HEK293 (cell line): Measurements from ENCODE around the gene CASK.

Experiments used
- CTCF ChIA-PET: fragments of 350-600 bp; formaldehyde crosslinking; extraction: SDS; loops from one replicate; lab custom pipeline; 2021; ENCODE audit warnings: antibody characterized with exemption; lab: Yijun Ruan, JAX
- POLR2A ChIA-PET: fragments of 300-600 bp; formaldehyde crosslinking; extraction: SDS; loops from one replicate; lab custom pipeline; 2020; ENCODE audit warnings: antibody characterized with exemption, inconsistent platforms; lab: Yijun Ruan, JAX
- H3K27ac ChIP-seq: fragments of 200-500 bp; sonication (Bioruptor generic); 2 replicates; pipeline ENCODE4 v1.5.1; 2014; ENCODE audit warnings: low read depth, low read length, control low read depth, inconsistent platforms; ENCODE audit errors: extremely low read depth
- H3K36me3 ChIP-seq, 2 experiments: fragments of 200-500 bp in 1 of 2; sonication (Bioruptor generic) in 1 of 2; 1 replicate in 1 of 2; 2 replicates in 1 of 2; pipeline ENCODE4 v1.5.1; 2014 to 2017; ENCODE audit warnings: inconsistent platforms in 2 of 2, low read length in 2 of 2; ENCODE audit not compliant: control insufficient read depth in 2 of 2, insufficient read depth in 1 of 2
- H3K4me1 ChIP-seq: fragments of 200-500 bp; sonication (Bioruptor generic); 2 replicates; pipeline ENCODE4 v1.5.1; 2014; ENCODE audit warnings: mild to moderate bottlenecking, low read length, inconsistent platforms; ENCODE audit not compliant: control insufficient read depth, insufficient read depth
- H3K4me3 ChIP-seq: 2 replicates; pipeline ENCODE4 v1.5.1; 2011; ENCODE audit warnings: low read depth, mild to moderate bottlenecking, control low read depth, low read length, moderate library complexity
- H3K9me3 ChIP-seq: fragments of 200-500 bp; sonication (Bioruptor generic); 2 replicates; pipeline ENCODE4 v1.5.1; 2014; ENCODE audit warnings: low read depth, low read length, inconsistent platforms; ENCODE audit not compliant: control insufficient read depth, insufficient read depth
- GLIS2 ChIP-seq: fragments of 450-650 bp; formaldehyde crosslinking; IDR thresholded peaks from 2 replicates; pipeline ENCODE4 v1.5.1; 2016; ENCODE audit warnings: missing biosample characterization, missing genetic modification characterization
- KLF16 ChIP-seq: fragments of 450-650 bp; formaldehyde crosslinking; IDR thresholded peaks from 2 replicates; pipeline ENCODE4 v1.5.1; 2017; ENCODE audit warnings: missing biosample characterization, missing genetic modification characterization
- KLF9 ChIP-seq: fragments of 450-650 bp; formaldehyde crosslinking; IDR thresholded peaks from 2 replicates; pipeline ENCODE4 v1.5.1; 2016; ENCODE audit warnings: missing biosample characterization, missing genetic modification characterization, low read depth
- SCRT1 ChIP-seq: fragments of 450-650 bp; formaldehyde crosslinking; IDR thresholded peaks from 2 replicates; pipeline ENCODE4 v1.5.1; 2016; ENCODE audit warnings: missing biosample characterization, missing genetic modification characterization, borderline replicate concordance
- SCRT2 ChIP-seq: fragments of 450-650 bp; formaldehyde crosslinking; IDR thresholded peaks from 2 replicates; pipeline ENCODE4 v1.5.1; 2016; ENCODE audit warnings: missing biosample characterization, missing genetic modification characterization
- SP2 ChIP-seq: fragments of 450-650 bp; formaldehyde crosslinking; IDR thresholded peaks from 2 replicates; pipeline ENCODE4 v1.5.1; 2016; ENCODE audit warnings: missing biosample characterization, missing genetic modification characterization
- ZFP41 ChIP-seq: fragments of 450-650 bp; formaldehyde crosslinking; IDR thresholded peaks from 2 replicates; pipeline ENCODE4 v1.5.1; 2016; ENCODE audit warnings: missing biosample characterization, missing genetic modification characterization, borderline replicate concordance
- ZNF114 ChIP-seq: fragments of 450-650 bp; formaldehyde crosslinking; IDR thresholded peaks from 2 replicates; pipeline ENCODE4 v1.5.0; 2017; ENCODE audit warnings: missing biosample characterization, missing genetic modification characterization
- ZNF169 ChIP-seq: fragments of 450-650 bp; formaldehyde crosslinking; IDR thresholded peaks from 2 replicates; pipeline ENCODE4 v1.5.1; 2016; ENCODE audit warnings: missing biosample characterization, missing genetic modification characterization
- ZNF19 ChIP-seq: fragments of 450-650 bp; formaldehyde crosslinking; IDR thresholded peaks from 2 replicates; pipeline ENCODE4; 2016; ENCODE audit warnings: missing biosample characterization, missing genetic modification characterization, low read depth
- ZNF214 ChIP-seq: fragments of 450-650 bp; formaldehyde crosslinking; IDR thresholded peaks from 2 replicates; pipeline ENCODE4 v1.5.1; 2017; ENCODE audit warnings: missing biosample characterization, mild to moderate bottlenecking, missing genetic modification characterization, borderline replicate concordance
- ZNF223 ChIP-seq: fragments of 450-650 bp; formaldehyde crosslinking; IDR thresholded peaks from 2 replicates; pipeline ENCODE4 v1.5.1; 2016; ENCODE audit warnings: missing biosample characterization, missing genetic modification characterization
- ZNF274 ChIP-seq, 2 experiments: fragments of 200-500 bp in 1 of 2; fragments of 450-650 bp in 1 of 2; sonication (Bioruptor generic) in 1 of 2; formaldehyde crosslinking in 1 of 2; IDR thresholded peaks; 2 replicates each; pipeline versions ENCODE4 v1.5.1 to v1.6.1; 2014 to 2016; ENCODE audit warnings: borderline replicate concordance in 1 of 2, inconsistent platforms in 1 of 2, low read length in 1 of 2, missing biosample characterization in 1 of 2, missing genetic modification characterization in 1 of 2
- ZNF324 ChIP-seq: fragments of 450-650 bp; formaldehyde crosslinking; IDR thresholded peaks from 2 replicates; pipeline ENCODE4 v1.5.1; 2016; ENCODE audit warnings: missing biosample characterization, missing genetic modification characterization
- ZNF394 ChIP-seq: fragments of 450-650 bp; formaldehyde crosslinking; IDR thresholded peaks from 2 replicates; pipeline ENCODE4 v1.5.1; 2016; ENCODE audit warnings: missing biosample characterization, missing genetic modification characterization, mild to moderate bottlenecking, moderate library complexity, borderline replicate concordance
- ZNF529 ChIP-seq: fragments of 450-650 bp; formaldehyde crosslinking; IDR thresholded peaks from 2 replicates; pipeline ENCODE4 v1.5.1; 2017; ENCODE audit warnings: missing genetic modification characterization, missing biosample characterization; ENCODE audit not compliant: insufficient replicate concordance
- ZNF548 ChIP-seq: fragments of 450-650 bp; formaldehyde crosslinking; IDR thresholded peaks from 2 replicates; pipeline ENCODE4 v1.5.1; 2016; ENCODE audit warnings: missing biosample characterization, missing genetic modification characterization
- ZNF558 ChIP-seq: fragments of 450-650 bp; formaldehyde crosslinking; IDR thresholded peaks from 2 replicates; pipeline ENCODE4 v1.5.1; 2016; ENCODE audit warnings: missing biosample characterization, missing genetic modification characterization
- ZNF571 ChIP-seq: fragments of 450-650 bp; formaldehyde crosslinking; IDR thresholded peaks from 2 replicates; pipeline ENCODE4 v1.5.0; 2017; ENCODE audit warnings: missing biosample characterization, missing genetic modification characterization
- ZNF585B ChIP-seq: fragments of 450-650 bp; formaldehyde crosslinking; IDR thresholded peaks from 2 replicates; pipeline ENCODE4 v1.5.1; 2016; ENCODE audit warnings: missing biosample characterization, missing genetic modification characterization
- ZNF596 ChIP-seq: fragments of 450-650 bp; IDR thresholded peaks from 2 replicates; pipeline ENCODE4 v1.5.0; 2018; ENCODE audit warnings: missing biosample characterization, mild to moderate bottlenecking, missing genetic modification characterization, moderate library complexity
- ZNF639 ChIP-seq: fragments of 450-650 bp; formaldehyde crosslinking; IDR thresholded peaks from 2 replicates; pipeline ENCODE4 v1.5.1; 2016; ENCODE audit warnings: missing biosample characterization, missing genetic modification characterization
- ZNF654 ChIP-seq: fragments of 450-650 bp; formaldehyde crosslinking; IDR thresholded peaks from 2 replicates; pipeline ENCODE4 v1.5.1; 2016; ENCODE audit warnings: low read depth, missing biosample characterization, missing genetic modification characterization
- ZNF701 ChIP-seq: fragments of 450-650 bp; formaldehyde crosslinking; IDR thresholded peaks from 2 replicates; pipeline ENCODE4 v1.5.1; 2016; ENCODE audit warnings: missing biosample characterization, missing genetic modification characterization
- ZNF785 ChIP-seq: fragments of 450-650 bp; formaldehyde crosslinking; IDR thresholded peaks from 2 replicates; pipeline ENCODE4 v1.5.1; 2016; ENCODE audit warnings: missing biosample characterization, missing genetic modification characterization
- TF ChIP-seq, protein P1 (sequence below): fragments of 450-650 bp; formaldehyde crosslinking; IDR thresholded peaks from 2 replicates; pipeline ENCODE4 v1.5.1; 2016; ENCODE audit warnings: missing biosample characterization, missing genetic modification characterization

CASK gene

DNA sequence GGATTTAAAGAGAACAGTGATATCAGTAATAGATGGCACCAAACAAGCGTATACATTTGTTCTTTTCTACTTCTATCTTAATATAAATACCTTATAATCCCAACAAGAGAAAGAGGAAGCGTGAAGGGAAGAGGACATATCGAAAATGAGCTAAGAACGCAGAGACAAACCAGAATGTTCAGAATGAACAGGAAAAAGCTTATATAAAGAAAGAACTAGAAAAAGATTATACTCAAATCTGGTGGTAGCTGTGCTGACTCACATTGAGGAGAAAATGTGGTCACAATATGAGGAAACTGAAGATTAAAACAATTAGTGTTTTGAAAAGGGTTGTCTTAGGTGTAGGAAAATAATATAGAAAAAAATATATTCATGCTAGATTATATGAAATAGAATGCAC, 236.6 kb downstream of the CASK start (continued):
- TF ChIP-seq, protein P1, sequence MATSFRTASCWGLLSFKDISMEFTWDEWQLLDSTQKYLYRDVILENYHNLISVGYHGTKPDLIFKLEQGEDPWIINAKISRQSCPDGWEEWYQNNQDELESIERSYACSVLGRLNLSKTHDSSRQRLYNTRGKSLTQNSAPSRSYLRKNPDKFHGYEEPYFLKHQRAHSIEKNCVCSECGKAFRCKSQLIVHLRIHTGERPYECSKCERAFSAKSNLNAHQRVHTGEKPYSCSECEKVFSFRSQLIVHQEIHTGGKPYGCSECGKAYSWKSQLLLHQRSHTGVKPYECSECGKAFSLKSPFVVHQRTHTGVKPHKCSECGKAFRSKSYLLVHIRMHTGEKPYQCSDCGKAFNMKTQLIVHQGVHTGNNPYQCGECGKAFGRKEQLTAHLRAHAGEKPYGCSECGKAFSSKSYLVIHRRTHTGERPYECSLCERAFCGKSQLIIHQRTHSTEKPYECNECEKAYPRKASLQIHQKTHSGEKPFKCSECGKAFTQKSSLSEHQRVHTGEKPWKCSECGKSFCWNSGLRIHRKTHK (tag by site-specific recombination): no peak
- TF ChIP-seq SP2 (no peak), ZNF639 (tag by site-specific recombination) (no peak), ZNF571 (tag by site-specific recombination) (no peak), ZFP41 (tag by site-specific recombination) (no peak)

DNA sequence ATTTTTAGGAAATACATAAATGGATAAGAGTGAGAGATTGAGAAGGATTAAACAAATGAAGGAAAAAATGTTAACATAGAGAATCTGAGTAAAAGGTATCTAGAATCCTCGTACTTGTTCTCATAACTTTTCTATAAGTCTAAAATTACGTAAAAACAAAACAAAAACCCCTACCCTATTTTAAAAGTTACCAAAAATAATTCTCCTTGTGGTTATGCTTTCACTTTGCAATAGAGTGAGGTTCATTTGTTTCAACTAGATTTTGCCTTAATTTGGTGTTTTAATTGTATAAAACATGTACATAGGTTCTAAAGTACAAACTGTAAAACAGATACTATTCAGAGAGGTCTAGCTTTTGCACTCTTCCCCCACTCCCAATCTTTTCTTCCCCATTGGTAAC, 238.4 kb downstream of the CASK start:
- Histone ChIP-seq H3K36me3 (no peaks in the 10 kb centered on the region), H3K4me3 (no peak overlapping the region), H3K4me1 (no peaks in the 10 kb centered on the region)
- CTCF ChIA-PET: no interaction called here
- no peak for TF ChIP-seq ZNF654
- TF ChIP-seq ZNF274 (IDR thresholded peaks at IDR 0.05; ENCODE audit: low read length): no peak
- no peak for TF ChIP-seq ZNF274 (tag by site-specific recombination; IDR thresholded peaks at IDR 0.05; ENCODE audit: borderline replicate concordance)
- TF ChIP-seq ZNF585B (tag by site-specific recombination): no peak
- no peak for TF ChIP-seq ZNF19 (tag by site-specific recombination)
- no peak for TF ChIP-seq ZNF558 (tag by site-specific recombination)
- TF ChIP-seq ZNF529: no peak
- no peak for TF ChIP-seq ZNF214 (tag by site-specific recombination)
- no peak for TF ChIP-seq KLF16
- no peak for TF ChIP-seq ZNF785 (tag by site-specific recombination)
- no peak for TF ChIP-seq ZNF223
- TF ChIP-seq ZNF324 (tag by site-specific recombination): no peak
- no peak for TF ChIP-seq ZNF169 (tag by site-specific recombination)
- no peak for TF ChIP-seq ZNF548
- TF ChIP-seq GLIS2 (tag by site-specific recombination): no peak
- no peak for TF ChIP-seq SCRT2 (tag by site-specific recombination)
- TF ChIP-seq ZNF114 (tag by site-specific recombination): no peak
- no peak for TF ChIP-seq KLF9 (tag by site-specific recombination)
- no peak for TF ChIP-seq ZNF701
- TF ChIP-seq, all 188 proteins: peak for 0
- Histone ChIP-seq H3K27ac (no peak overlapping the region), H3K9me3 (no peaks in the 10 kb centered on the region)
- POLR2A ChIA-PET: no interaction called here

DNA sequence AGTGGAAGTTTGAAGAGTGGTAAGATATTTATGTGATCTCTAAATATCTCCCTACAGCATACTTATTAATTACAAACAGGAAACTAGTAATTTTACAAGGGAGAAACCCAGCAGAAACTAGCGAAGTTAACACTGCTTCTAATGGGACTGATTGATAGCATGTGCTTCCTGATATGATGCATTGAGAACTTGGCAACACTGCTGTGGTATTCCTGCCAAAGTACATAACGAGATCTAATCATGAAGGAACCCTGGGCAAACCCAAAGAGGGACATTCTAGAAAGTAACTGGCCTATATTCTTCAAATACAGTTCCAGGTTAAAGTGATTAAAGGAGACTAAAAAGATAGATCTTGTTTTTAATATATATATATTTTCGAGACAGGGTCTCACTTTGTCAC, 239.2 kb downstream of the CASK start:
- ChIA-PET POLR2A (no interaction called here), CTCF (no interaction called here)
- H3K9me3 ChIP-seq: no peaks in the 10 kb centered on the region
- H3K27ac ChIP-seq: no peak overlapping the region
- no peak overlapping the region for H3K4me3 ChIP-seq
- no peak for TF ChIP-seq ZNF596
- no peak for TF ChIP-seq ZNF394 (tag by site-specific recombination)
- TF ChIP-seq SCRT1 (tag by site-specific recombination): no peak
- H3K4me1 ChIP-seq: no peaks in the 10 kb centered on the region
- H3K36me3 ChIP-seq: no peaks in the 10 kb centered on the region; a peak in 1 of 3 replicates
